ENCODE measurements around the gene CBR4.

CBR4 gene

GRCh38 chr4:169010125-169011023 lies at the start of gene CBR4:
CBR4 (minus strand) TSS chr4:169010255; CDS start chr4:169010089, 166 bp downstream.
- DNase-seq (ENCODE audit: low spot score in 2 of 2) = peak; percentile 85 to 90
- H3K36me3 Mint-ChIP-seq (ENCODE audit: insufficient read depth) = peaks cover 21% of the 10 kb centered on the region
- H3K27me3 Mint-ChIP-seq = no peaks in the 10 kb centered on the region
- H3K27ac Mint-ChIP-seq (ENCODE audit: low read depth) = peak within 1 kb of the TSS; percentile 94
- H3K4me1 Mint-ChIP-seq = peaks cover 48% of the 10 kb centered on the region
- no peaks in the 10 kb centered on the region for H3K9me3 Mint-ChIP-seq
- peak within 1 kb of the TSS; percentile 94 for H3K4me3 Mint-ChIP-seq
- peak; percentile 96 for ATAC-seq (replicated peaks; ENCODE audit: extremely low read depth, poor library complexity, severe bottlenecking)

GRCh38 chr4:169059306-169060211 lies 49.5 kb upstream of the CBR4 start:
- H3K27me3 Mint-ChIP-seq = no peaks in the 10 kb centered on the region
- no peaks in the 10 kb centered on the region for H3K36me3 Mint-ChIP-seq (ENCODE audit: insufficient read depth)
- no peak overlapping the region for H3K4me3 Mint-ChIP-seq
- H3K9me3 Mint-ChIP-seq = no peaks in the 10 kb centered on the region
- no peaks in the 10 kb centered on the region for H3K4me1 Mint-ChIP-seq
- DNase-seq (ENCODE audit: low spot score in 2 of 2) (no peak), ATAC-seq (replicated peaks; ENCODE audit: extremely low read depth, poor library complexity, severe bottlenecking) (no peak)
- no peak overlapping the region for H3K27ac Mint-ChIP-seq (ENCODE audit: low read depth)

- no peak overlapping the region for H3K27ac Mint-ChIP-seq (ENCODE audit: low read depth)
- DNase-seq (ENCODE audit: low spot score in 2 of 2) (no peak), ATAC-seq (replicated peaks; ENCODE audit: extremely low read depth, poor library complexity, severe bottlenecking) (no peak)
- no peaks in the 10 kb centered on the region for H3K36me3 Mint-ChIP-seq (ENCODE audit: insufficient read depth)
- H3K9me3 Mint-ChIP-seq = no peaks in the 10 kb centered on the region
- no peaks in the 10 kb centered on the region for H3K27me3 Mint-ChIP-seq
- no peak overlapping the region for H3K4me3 Mint-ChIP-seq
- H3K4me1 Mint-ChIP-seq = no peaks in the 10 kb centered on the region
Measured at GRCh38 chr4:169058312-169058711, 48.3 kb upstream of the CBR4 start.

GRCh38 chr4:169054879-169055278 lies 44.8 kb upstream of the CBR4 start:
- DNase-seq (ENCODE audit: low spot score in 2 of 2) (no peak), ATAC-seq (replicated peaks; ENCODE audit: extremely low read depth, poor library complexity, severe bottlenecking) (no peak)
- no peaks in the 10 kb centered on the region for H3K4me1 Mint-ChIP-seq
- no peak overlapping the region for H3K27ac Mint-ChIP-seq (ENCODE audit: low read depth)
- no peak overlapping the region for H3K4me3 Mint-ChIP-seq
- no peaks in the 10 kb centered on the region for H3K9me3 Mint-ChIP-seq
- no peaks in the 10 kb centered on the region for H3K36me3 Mint-ChIP-seq (ENCODE audit: insufficient read depth)
- H3K27me3 Mint-ChIP-seq = no peaks in the 10 kb centered on the region

GRCh38 chr4:169052594-169052945 lies 42.5 kb upstream of the CBR4 start:
- H3K27ac Mint-ChIP-seq (ENCODE audit: low read depth) = no peak overlapping the region
- H3K27me3 Mint-ChIP-seq = no peaks in the 10 kb centered on the region
- H3K4me1 Mint-ChIP-seq = no peaks in the 10 kb centered on the region
- no peak overlapping the region for H3K4me3 Mint-ChIP-seq
- DNase-seq (ENCODE audit: low spot score in 2 of 2) = no peak
- H3K36me3 Mint-ChIP-seq (ENCODE audit: insufficient read depth) = no peaks in the 10 kb centered on the region
- no peak for ATAC-seq (replicated peaks; ENCODE audit: extremely low read depth, poor library complexity, severe bottlenecking)
- no peaks in the 10 kb centered on the region for H3K9me3 Mint-ChIP-seq

- Mint-ChIP-seq H3K36me3 (ENCODE audit: insufficient read depth) (no peaks in the 10 kb centered on the region), H3K27me3 (no peaks in the 10 kb centered on the region), H3K4me3 (no peak overlapping the region), H3K9me3 (no peaks in the 10 kb centered on the region), H3K4me1 (no peaks in the 10 kb centered on the region), H3K27ac (ENCODE audit: low read depth) (no peak overlapping the region)
- ATAC-seq (replicated peaks; ENCODE audit: extremely low read depth, poor library complexity, severe bottlenecking) (no peak), DNase-seq (ENCODE audit: low spot score in 2 of 2) (no peak)
Measured at GRCh38 chr4:169051761-169052593, 41.9 kb upstream of the CBR4 start.

GRCh38 chr4:169050881-169051760 lies 41.1 kb upstream of the CBR4 start:
- Mint-ChIP-seq H3K27ac (ENCODE audit: low read depth) (no peak overlapping the region), H3K36me3 (ENCODE audit: insufficient read depth) (no peaks in the 10 kb centered on the region), H3K4me3 (no peak overlapping the region), H3K9me3 (no peaks in the 10 kb centered on the region), H3K4me1 (no peaks in the 10 kb centered on the region), H3K27me3 (no peaks in the 10 kb centered on the region)
- ATAC-seq (replicated peaks; ENCODE audit: extremely low read depth, poor library complexity, severe bottlenecking) (no peak), DNase-seq (ENCODE audit: low spot score in 2 of 2) (no peak)

- Mint-ChIP-seq H3K36me3 (ENCODE audit: insufficient read depth) (no peaks in the 10 kb centered on the region), H3K4me1 (no peaks in the 10 kb centered on the region), H3K27ac (ENCODE audit: low read depth) (no peak overlapping the region), H3K4me3 (no peak overlapping the region), H3K9me3 (no peaks in the 10 kb centered on the region), H3K27me3 (no peaks in the 10 kb centered on the region)
- DNase-seq (ENCODE audit: low spot score in 2 of 2) = no peak
- ATAC-seq (replicated peaks; ENCODE audit: extremely low read depth, poor library complexity, severe bottlenecking) = no peak
Measured at GRCh38 chr4:169050284-169050683, 40.2 kb upstream of the CBR4 start.

- DNase-seq (ENCODE audit: low spot score in 2 of 2) = no peak
- H3K27me3 Mint-ChIP-seq = no peaks in the 10 kb centered on the region
- H3K4me1 Mint-ChIP-seq = no peaks in the 10 kb centered on the region
- H3K9me3 Mint-ChIP-seq = no peaks in the 10 kb centered on the region
- no peaks in the 10 kb centered on the region for H3K36me3 Mint-ChIP-seq (ENCODE audit: insufficient read depth)
- H3K4me3 Mint-ChIP-seq = no peak overlapping the region
- ATAC-seq (replicated peaks; ENCODE audit: extremely low read depth, poor library complexity, severe bottlenecking) = no peak
- no peak overlapping the region for H3K27ac Mint-ChIP-seq (ENCODE audit: low read depth)
Measured at GRCh38 chr4:169048868-169049414, 38.9 kb upstream of the CBR4 start.

GRCh38 chr4:169047956-169048355 lies 37.9 kb upstream of the CBR4 start:
- Mint-ChIP-seq H3K4me3 (no peak overlapping the region), H3K36me3 (ENCODE audit: insufficient read depth) (no peaks in the 10 kb centered on the region)

GRCh38 chr4:169045862-169046584 lies 36.0 kb upstream of the CBR4 start:
- no peaks in the 10 kb centered on the region for H3K4me1 Mint-ChIP-seq
- ATAC-seq (replicated peaks; ENCODE audit: extremely low read depth, poor library complexity, severe bottlenecking) (no peak), DNase-seq (ENCODE audit: low spot score in 2 of 2) (no peak)
- H3K27me3 Mint-ChIP-seq = no peaks in the 10 kb centered on the region
- H3K4me3 Mint-ChIP-seq = no peak overlapping the region
- H3K9me3 Mint-ChIP-seq = no peaks in the 10 kb centered on the region
- H3K27ac Mint-ChIP-seq (ENCODE audit: low read depth) = no peak overlapping the region
- no peaks in the 10 kb centered on the region for H3K36me3 Mint-ChIP-seq (ENCODE audit: insufficient read depth)

More at GRCh38 chr4:169047956-169048355, 37.9 kb upstream of the CBR4 start:
- H3K4me1 Mint-ChIP-seq = no peaks in the 10 kb centered on the region
- no peak for ATAC-seq (replicated peaks; ENCODE audit: extremely low read depth, poor library complexity, severe bottlenecking)
- no peaks in the 10 kb centered on the region for H3K9me3 Mint-ChIP-seq
- no peaks in the 10 kb centered on the region for H3K27me3 Mint-ChIP-seq
- H3K27ac Mint-ChIP-seq (ENCODE audit: low read depth) = no peak overlapping the region
- DNase-seq (ENCODE audit: low spot score in 2 of 2) = no peak
